ENCODE measurements around the gene TRIML1.

DNA sequence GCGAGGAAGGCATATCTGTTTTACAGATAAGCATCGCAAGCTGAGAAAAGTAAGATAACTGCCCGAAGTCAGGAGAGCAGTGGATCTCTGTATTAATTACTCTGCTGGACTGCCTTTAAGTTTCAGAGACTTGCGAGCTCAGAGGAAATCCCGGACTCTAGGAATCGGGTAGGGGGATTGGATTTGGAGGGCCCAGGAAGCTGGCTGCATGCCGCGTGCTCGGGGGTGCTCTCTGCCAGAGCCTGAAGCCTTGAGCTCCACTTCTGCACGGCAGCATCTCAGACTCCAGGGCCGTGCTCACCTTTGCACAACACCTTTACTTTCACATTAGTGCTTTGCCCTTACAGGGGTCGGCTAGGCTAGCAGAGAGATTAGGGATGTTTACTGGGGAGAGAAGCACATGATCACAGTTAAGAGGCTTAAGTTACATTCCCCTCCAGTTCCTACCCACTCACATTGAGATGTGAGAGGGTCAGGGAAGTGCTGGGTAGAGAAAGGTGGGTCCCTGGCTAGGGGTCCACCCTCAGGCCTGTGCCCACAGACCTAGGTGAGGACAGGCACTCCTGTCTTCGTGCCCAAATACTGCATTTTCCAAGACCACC, 57.0 kb downstream of the TRIML1 start:
- TF ChIP-seq, protein P1, sequence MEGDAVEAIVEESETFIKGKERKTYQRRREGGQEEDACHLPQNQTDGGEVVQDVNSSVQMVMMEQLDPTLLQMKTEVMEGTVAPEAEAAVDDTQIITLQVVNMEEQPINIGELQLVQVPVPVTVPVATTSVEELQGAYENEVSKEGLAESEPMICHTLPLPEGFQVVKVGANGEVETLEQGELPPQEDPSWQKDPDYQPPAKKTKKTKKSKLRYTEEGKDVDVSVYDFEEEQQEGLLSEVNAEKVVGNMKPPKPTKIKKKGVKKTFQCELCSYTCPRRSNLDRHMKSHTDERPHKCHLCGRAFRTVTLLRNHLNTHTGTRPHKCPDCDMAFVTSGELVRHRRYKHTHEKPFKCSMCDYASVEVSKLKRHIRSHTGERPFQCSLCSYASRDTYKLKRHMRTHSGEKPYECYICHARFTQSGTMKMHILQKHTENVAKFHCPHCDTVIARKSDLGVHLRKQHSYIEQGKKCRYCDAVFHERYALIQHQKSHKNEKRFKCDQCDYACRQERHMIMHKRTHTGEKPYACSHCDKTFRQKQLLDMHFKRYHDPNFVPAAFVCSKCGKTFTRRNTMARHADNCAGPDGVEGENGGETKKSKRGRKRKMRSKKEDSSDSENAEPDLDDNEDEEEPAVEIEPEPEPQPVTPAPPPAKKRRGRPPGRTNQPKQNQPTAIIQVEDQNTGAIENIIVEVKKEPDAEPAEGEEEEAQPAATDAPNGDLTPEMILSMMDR (IDR thresholded peaks at IDR 0.05) = no peak
- no peak for TF ChIP-seq POLR2AphosphoS5 (IDR thresholded peaks at IDR 0.05)
- no peak for TF ChIP-seq POLR2A (IDR thresholded peaks at IDR 0.05)
